ENCODE results near the gene TP73.

DNA sequence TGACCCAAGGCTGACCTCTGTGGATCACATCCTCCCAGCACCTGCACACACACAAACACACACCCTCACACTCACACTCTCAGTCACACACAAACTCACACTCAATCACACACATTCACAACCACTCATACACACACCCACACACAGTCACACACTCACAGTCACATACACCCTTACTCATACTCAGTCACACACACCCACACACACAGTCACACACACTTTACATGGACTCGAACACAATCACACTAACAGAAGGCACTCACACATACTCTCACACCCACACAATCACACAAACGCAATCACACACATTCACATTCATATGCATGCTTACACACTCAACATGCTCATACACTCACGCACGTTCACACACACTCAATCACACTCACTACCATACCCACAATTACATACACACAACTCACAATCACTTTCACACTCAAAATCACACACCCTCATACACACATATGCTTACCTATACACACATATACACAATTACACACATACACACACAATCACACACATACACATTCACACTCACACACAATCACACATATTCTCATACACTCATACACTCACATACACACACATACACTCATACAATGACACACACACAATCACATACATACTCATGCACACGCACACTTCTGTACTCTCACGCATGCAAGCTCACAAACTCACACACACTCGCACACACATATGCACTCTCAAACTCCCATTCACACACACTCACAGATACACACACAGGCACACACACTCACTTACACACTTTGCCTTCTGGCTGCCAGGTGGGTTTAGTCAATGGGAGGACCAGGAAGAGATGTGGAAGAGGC, 47.1 kb upstream of the TP73 start:
- TF ChIP-seq, protein P1, sequence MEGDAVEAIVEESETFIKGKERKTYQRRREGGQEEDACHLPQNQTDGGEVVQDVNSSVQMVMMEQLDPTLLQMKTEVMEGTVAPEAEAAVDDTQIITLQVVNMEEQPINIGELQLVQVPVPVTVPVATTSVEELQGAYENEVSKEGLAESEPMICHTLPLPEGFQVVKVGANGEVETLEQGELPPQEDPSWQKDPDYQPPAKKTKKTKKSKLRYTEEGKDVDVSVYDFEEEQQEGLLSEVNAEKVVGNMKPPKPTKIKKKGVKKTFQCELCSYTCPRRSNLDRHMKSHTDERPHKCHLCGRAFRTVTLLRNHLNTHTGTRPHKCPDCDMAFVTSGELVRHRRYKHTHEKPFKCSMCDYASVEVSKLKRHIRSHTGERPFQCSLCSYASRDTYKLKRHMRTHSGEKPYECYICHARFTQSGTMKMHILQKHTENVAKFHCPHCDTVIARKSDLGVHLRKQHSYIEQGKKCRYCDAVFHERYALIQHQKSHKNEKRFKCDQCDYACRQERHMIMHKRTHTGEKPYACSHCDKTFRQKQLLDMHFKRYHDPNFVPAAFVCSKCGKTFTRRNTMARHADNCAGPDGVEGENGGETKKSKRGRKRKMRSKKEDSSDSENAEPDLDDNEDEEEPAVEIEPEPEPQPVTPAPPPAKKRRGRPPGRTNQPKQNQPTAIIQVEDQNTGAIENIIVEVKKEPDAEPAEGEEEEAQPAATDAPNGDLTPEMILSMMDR (IDR thresholded peaks at IDR 0.05), result no peak
- TF ChIP-seq POLR2A (IDR thresholded peaks at IDR 0.05), result no peak
